Stimulated activated CD8-positive, alpha-beta memory T cell treated with anti-CD3 and anti-CD28 coated beads, Interleukin-2, amount 100 ng/mL, for 1 hour (primary cell): Measurements from ENCODE around the gene GORASP1.

ENCODE experiments used
- DNase-seq, 2 donors: peaks; one replicate each; pipeline ENCODE4 v3.0.0-alpha.2; 2020; ENCODE audit warnings: low read depth in 2 of 2

The GORASP1 gene

GRCh38 chr3:39125841-39126500 is 18.5 kb upstream of the GORASP1 start:
- DNase-seq, result no peak

DNA sequence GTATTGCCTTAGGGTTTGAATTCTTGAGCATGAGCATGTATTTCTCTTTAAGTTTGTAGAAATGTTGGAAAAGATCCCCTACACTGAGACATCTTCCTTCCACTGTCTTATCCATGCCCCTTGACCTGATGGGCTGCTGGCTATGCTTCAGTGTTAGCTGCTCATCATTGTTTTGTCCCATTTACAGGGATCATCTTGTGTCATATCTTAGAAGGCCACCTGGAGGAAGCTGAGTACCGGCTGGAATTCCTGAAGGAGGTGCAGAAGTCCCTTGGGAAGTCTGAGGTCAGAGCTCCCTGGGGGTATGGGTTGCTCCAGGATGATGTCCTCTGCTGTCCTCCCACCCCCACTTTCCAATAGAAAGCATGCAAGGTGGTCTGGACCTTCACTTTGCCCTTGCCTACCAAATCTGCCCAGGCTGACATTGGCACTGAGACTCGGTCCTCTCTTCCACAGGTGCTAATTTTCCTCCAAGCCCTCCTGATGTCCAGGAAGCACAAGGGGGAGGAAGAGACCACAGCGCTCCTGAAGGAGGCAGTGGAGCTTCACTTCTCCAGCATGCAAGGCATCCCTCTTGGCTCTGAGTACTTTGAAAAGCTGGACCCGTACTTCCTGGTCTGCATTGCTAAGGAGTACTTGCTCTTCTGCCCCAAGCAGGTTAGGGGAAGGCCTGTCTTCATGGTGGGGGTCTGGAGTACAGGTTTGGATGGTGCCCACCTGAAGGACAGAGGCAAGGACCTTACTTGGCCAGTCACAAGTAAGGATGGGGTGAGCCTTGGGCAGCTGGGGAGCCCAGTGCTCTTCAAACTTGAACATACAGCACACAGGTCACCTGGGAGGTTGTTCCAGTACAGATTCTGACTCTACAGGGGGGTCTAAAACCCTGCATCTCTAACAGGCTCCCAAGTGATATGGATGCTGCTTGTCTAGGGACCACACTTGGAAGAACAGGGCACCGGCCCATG is 17.7 kb upstream of the GORASP1 start:
- DNase-seq, result no peak

DNA sequence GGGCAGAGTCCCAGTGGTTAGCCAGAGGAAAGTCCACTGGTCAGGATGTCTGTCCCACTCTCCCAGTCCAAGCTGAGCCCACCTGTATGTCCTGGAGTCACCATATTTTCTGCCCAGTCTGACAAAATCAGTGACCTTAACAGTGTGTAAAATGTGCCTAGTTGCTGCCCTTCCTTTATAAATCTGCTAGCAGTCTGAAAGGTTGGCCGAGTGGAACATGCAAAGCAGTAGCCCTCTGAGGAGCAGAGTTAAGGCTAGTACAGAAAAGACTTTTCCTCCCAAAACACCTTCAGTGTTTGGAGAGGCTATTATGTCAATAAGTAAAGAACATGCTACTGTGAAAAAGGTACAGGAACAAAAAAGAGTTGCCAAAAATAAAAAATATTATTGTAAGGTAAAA is 15.4 kb upstream of the GORASP1 start:
- no peak for DNase-seq

DNA sequence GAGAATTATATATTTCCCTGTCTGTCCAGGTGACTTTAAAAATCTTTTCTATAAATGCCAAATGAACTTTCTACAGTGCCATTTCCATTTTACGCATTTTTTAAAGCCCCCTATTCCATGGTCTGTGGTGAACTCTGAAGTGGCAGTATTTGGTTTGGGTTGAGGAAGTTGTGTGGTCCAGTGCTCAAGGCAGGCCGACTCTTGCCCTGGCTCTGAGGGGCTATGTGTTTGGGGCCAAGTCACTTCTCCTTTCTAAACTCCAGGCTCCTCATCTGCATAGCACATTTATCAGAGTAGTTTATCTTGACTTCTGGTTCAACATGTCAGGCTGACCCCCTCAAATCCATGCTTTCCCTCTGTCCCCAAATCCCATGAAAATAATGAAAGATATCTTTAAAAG is 14.2 kb upstream of the GORASP1 start:
- DNase-seq, result no peak

DNA sequence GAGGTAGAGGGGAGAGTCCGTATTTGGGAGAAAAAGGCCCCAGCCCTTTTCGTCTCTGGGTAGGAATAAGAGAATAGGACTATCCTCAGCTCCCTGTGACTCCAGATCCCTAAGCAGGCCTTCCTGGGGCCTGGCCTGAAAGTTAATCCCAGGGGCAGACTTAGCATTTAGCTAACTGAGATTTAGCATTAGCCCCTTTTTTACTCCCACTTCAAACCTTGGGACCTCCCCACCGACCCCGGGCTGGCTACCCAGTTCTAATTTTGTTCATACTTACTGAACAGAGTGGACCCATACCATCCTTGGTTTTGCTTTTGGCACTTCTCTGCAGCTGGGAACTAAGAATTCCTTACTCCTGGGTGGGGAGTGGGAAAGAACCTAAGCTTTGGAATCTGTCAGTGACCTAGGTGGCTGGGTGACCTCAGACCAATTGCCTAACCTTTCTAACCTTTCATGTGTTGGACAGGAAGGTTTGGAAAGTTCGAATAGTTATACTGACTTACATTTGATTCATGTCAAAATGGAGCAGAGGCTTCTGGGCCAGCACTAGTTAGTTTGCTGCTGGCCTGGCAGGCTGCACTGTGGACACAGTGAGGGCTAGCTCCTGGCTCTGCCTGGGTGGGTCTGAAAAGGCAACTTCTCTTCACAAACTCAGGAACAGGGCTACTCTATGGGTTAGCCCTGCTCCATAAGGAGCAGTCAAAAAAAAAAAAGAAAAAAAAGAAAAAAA is 11.7 kb upstream of the GORASP1 start:
- DNase-seq, result no peak

GRCh38 chr3:39118079-39118478 is 10.7 kb upstream of the GORASP1 start:
- no peak for DNase-seq

- no peak for DNase-seq
Measured at GRCh38 chr3:39115870-39116269, 8.4 kb upstream of the GORASP1 start.

DNA sequence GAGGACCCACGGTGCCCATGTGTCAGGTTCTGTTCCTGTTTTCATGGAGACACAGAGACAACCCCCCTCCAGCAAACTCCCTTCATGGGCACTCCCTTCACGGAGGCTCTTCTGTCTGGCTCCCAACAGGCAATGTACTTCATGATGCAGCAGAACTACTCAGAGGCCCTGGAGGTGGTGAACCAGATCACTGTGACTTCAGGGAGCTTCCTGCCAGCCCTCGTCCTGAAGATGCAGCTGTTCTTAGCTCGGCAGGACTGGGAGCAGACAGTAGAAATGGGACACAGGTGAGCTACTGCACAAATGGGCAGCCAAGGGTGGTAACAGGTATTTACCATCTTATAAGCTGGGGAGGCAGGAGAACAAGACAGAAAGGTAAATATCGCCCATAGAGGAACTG is 7.0 kb upstream of the GORASP1 start:
- no peak for DNase-seq

DNA sequence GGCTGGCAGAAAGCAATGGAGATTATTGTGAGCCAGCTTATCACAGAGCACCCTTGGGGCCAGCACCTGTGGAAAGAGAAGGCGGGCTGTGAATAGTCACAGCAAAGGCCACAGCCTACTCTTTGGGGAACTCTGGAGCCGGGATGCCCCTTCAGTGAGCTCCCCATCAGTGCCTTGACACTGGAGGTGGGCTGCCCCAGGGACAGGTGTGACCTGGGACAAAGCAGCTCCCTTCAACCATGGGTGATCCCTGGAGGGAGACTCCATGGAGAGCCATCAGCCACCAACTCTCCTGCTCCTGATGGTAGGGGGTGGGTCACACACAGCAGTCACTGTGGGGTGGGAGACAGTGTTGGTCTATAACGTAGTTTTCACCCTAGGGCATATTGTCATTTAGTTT is 5.9 kb upstream of the GORASP1 start:
- no peak for DNase-seq

- no peak for DNase-seq
Measured at GRCh38 chr3:39112535-39112934, 5.1 kb upstream of the GORASP1 start.

- DNase-seq, result no peak
Measured at GRCh38 chr3:39112113-39112512, 4.7 kb upstream of the GORASP1 start.

DNA sequence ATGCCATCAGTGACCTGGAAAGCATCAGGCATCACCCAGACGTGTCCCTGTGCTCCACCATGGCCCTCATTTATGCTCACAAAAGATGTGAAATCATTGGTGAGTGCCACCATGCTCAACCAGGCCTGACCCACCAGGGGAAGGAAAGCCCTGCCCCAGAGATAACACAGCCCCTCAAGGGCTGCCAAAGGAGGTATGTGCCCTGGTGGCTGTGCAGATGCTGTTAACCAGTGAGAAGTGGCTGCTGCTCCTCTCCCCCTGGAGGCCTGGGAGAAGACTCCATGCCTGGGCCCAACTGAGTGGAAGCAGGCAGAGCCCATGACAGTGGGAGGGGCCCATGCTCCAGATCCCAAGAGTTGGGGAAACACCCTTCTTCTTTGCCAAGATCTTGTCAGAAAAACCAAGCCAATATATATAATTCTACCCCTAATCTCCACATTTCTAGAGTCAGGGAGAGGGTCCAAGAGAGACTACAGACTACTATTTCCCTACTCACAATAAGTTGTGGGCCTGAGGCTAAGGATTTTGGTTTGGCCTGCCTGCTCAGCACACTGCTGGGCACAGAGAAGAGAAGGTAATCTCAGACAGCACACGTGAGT is 2.7 kb upstream of the GORASP1 start:
- no peak for DNase-seq

GRCh38 chr3:39109086-39109485 is 1.7 kb upstream of the GORASP1 start:
- DNase-seq, result no peak

DNA sequence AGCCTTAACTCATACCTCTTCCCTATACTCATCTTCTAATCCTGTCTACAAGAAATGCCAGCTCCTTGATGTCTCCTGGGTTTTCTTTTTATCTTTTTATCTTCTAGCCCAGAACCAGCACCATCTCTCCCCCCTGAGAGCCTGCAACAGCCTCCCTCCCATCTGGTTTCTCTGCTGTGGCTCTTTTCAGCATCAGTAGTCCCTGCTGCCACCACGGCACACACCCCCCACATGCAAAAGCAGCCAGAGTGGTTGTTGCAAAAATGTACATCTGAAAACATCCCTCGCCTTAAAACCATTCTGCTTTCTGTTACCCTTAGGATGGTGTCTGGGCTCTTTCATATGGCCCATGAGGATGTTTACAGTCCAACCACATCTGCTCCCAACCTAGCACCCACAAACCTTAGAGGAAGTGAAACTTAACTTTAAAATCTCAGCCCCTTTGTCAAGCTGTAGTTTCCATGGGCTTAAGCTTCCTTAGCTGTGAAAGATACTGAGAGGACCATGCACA is 828 bp upstream of the GORASP1 start:
- DNase-seq, result no peak

DNA sequence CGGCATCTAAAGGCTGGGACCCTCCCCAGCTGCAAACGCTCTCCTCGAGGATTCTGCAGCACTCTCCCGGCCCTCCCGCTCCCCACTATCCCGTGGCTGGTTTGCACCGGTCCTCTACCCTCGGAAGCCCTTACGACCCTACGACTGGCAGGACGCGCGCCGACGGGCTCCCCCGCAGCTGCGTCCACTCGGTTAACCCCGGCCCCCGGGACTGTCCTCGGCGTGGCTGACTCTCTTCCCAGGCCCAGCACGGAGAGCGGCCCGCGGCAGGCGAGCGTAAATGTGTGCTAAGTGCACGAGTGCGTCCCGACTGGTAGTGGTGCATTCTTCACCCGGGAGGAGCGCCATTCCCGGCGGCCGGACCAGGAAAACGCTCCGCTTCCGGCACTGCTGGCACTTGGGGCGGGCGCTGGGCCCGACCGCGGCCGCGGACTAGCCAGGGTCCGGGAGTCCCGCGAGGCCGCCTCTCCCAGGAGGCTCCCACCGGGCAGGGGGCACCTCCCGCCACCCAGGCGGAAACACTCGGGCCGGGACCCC is 508 bp downstream of the GORASP1 start:
- no peak for DNase-seq

DNA sequence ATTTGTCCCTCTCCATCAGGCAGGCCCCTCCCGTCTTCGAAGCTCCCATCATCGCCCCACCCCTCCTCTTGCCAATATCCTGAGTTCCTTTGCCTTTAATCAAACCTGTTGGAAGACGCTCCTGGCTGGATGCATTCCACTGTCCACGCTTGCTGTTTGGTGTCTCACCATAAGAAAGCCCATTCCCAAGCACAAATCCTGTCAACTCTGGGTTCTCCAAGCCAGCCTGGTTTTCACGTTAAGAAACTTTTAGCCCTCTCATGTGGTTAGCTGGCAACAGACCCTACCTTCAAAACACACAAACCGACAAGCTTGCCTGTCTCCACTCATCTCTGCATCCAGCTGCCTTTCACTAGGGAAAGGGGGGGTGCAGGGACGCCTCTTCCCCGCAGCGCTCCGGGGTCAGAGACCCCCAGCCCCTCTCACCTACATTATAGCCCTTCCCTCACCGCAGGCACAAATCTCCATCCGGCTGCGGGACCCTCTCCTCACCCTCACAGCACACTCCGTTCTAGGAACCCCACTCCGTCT is 1.1 kb downstream of the GORASP1 start:
- DNase-seq, result no peak

GRCh38 chr3:39105687-39106063 is 1.8 kb downstream of the GORASP1 start:
- no peak for DNase-seq

DNA sequence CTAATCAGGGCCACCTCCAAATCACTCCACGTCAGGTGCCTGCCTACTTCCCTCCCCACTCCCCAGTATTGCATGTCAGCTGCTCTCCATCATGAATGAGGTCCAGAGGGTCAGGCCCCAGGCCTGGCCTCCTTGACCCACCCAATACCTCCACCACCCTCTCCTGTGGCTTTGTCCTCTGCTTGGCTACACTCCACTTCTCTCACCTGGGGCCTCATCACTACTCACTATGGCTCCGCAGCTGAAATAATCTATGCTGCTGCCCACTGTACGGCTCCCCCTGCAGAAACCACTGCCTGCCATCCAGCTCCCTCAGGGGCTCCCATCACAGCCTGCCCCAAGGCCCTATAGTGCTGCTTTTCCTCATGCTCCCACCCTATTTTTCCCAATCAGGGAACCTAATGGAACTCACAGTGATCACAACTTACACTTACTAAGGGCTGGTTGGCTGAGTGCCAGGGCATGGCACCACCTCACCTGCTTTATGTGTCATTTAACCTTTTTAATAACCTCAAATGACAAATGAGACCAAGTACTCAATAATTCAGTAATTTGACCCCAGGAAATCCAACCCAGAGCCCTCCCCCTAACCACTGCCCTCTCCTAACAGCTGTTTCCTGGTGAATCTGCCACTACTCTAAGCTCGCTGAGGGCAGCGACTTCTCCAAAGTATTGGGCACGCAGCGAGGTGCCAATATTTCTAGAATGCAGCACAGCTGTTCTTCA is 2.3 kb downstream of the GORASP1 start:
- DNase-seq, result no peak

GRCh38 chr3:39103791-39104552 is 3.5 kb downstream of the GORASP1 start:
- DNase-seq, result no peak

GRCh38 chr3:39103324-39103693 is 4.1 kb downstream of the GORASP1 start:
- no peak for DNase-seq
